Natural killer cell (primary cell): Measurements from ENCODE around the gene ODF2L. TPM values are rescaled to one million over a fixed set of nuclear protein-coding genes. Genes with fewer than 3 reads are reported as not detected.

Source experiments
- ATAC-seq, 3 donors: fragments of 150-1000 bp in 2 of 3; fragments of 200-7000 bp in 1 of 3; cut with Tn5 transposase; 1 replicate in 1 of 3; 2 replicates in 2 of 3; pipeline ENCODE4 v1.10.0; 2021; ENCODE audit warnings: mild to moderate bottlenecking in 2 of 3, moderate library complexity in 2 of 3
- DNase-seq, 2 donors: peaks; one replicate each; pipeline versions ENCODE4 v3.0.0 to v3.0.0-alpha.2; 2013 to 2021; ENCODE audit warnings: mixed read lengths in 1 of 2
- H3K27ac ChIP-seq: one replicate; pipeline ENCODE4 v1.5.1; 2013; ENCODE audit warnings: mild to moderate bottlenecking, low read length
- H3K27me3 ChIP-seq: one replicate; pipeline ENCODE4 v1.6.1; 2013; ENCODE audit warnings: low read length; ENCODE audit not compliant: control insufficient read depth, insufficient read depth
- H3K36me3 ChIP-seq: one replicate; pipeline ENCODE4 v1.6.1; 2013; ENCODE audit warnings: low read length; ENCODE audit not compliant: control insufficient read depth, insufficient read depth
- H3K4me1 ChIP-seq: one replicate; pipeline ENCODE4 v1.6.1; 2013; ENCODE audit warnings: low read length; ENCODE audit not compliant: control insufficient read depth, insufficient read depth
- H3K4me3 ChIP-seq: one replicate; pipeline ENCODE4 v1.5.1; 2013; ENCODE audit warnings: low read length
- H3K9me3 ChIP-seq: one replicate; pipeline ENCODE4 v1.6.1; 2013; ENCODE audit warnings: low read length; ENCODE audit not compliant: control insufficient read depth, insufficient read depth
- H3K27ac Mint-ChIP-seq, 2 donors: one replicate each; pipeline ENCODE4 v1.8.0; 2022; ENCODE audit warnings: mild to moderate bottlenecking in 2 of 2, mixed read lengths in 2 of 2, moderate library complexity in 1 of 2
- H3K27me3 Mint-ChIP-seq, 2 donors: one replicate each; pipeline ENCODE4 v1.8.0; 2022; ENCODE audit warnings: low read depth in 2 of 2, mixed read lengths in 2 of 2
- H3K36me3 Mint-ChIP-seq: one replicate; pipeline ENCODE4 v1.8.0; 2022; ENCODE audit warnings: mixed read lengths
- H3K4me1 Mint-ChIP-seq, 2 donors: one replicate each; pipeline ENCODE4 v1.8.0; 2022; ENCODE audit warnings: mixed read lengths in 2 of 2
- H3K4me3 Mint-ChIP-seq: one replicate; pipeline ENCODE4 v1.8.0; 2022; ENCODE audit warnings: mild to moderate bottlenecking, moderate library complexity, mixed read lengths
- H3K9me3 Mint-ChIP-seq, 2 donors: one replicate each; pipeline ENCODE4 v1.8.0; 2022; ENCODE audit warnings: mixed read lengths in 2 of 2
- CTCF ChIP-seq: fragments of 200-600 bp; IDR thresholded peaks from one replicate; pipeline ENCODE4 v1.8.0; 2022; ENCODE audit warnings: antibody characterized with exemption
- WGBS: methylation state at CpG from one replicate; pipeline ENCODE4 v1.1.7; 2013; ENCODE audit warnings: missing lambda C conversion rate; ENCODE audit not compliant: insufficient coverage; 5-methylcytosine and 5-hydroxymethylcytosine counted together
- intact Hi-C: fragments of 100-400 bp; cut with micrococcal nuclease; formaldehyde crosslinking; loops from one replicate; pipeline ENCODE4 v1.14.2; 2022
- total RNA-seq, 4 donors: library from RNA; stranded (reverse); fragments of 120-200 nt in 1 of 4; gene quantifications; one replicate each; pipeline versions ENCODE4 v1.2.3 to v1.2.4, GENCODE V29; 2013 to 2022

The ODF2L gene
- total RNA-seq, 3 donors from 2014 or later (not counting 1 experiment from before 2014, with no cell fraction given) = 79.7 to 102 (median 82.0) TPM

GRCh38 chr1:86394416-86394815 is 1.7 kb downstream of the ODF2L start:
- H3K27me3 Mint-ChIP-seq = no peaks in the 10 kb centered on the region
- no peaks in the 10 kb centered on the region for H3K36me3 Mint-ChIP-seq
- DNase-seq (no peak), ATAC-seq (no peak)
- H3K9me3 ChIP-seq = no peaks in the 10 kb centered on the region
- no peak overlapping the region for H3K4me3 ChIP-seq
- peaks cover 50 to 51% of the 10 kb centered on the region in 2 donors for H3K4me1 Mint-ChIP-seq
- H3K27ac ChIP-seq = no peak overlapping the region
- H3K4me3 Mint-ChIP-seq = peak overlapping the region; percentile 67
- H3K27me3 ChIP-seq = no peaks in the 10 kb centered on the region
- H3K9me3 Mint-ChIP-seq = no peaks in the 10 kb centered on the region
- peaks cover 15% of the 10 kb centered on the region for H3K4me1 ChIP-seq
- intact Hi-C loops = no loop called here
- no CpG with 5 or more reads among the region's 2 CpGs for WGBS
- H3K36me3 ChIP-seq = no peaks in the 10 kb centered on the region
- TF ChIP-seq CTCF = no peak
- H3K27ac Mint-ChIP-seq = peak overlapping the region; percentile 90 to 96

- no peaks in the 10 kb centered on the region for H3K36me3 Mint-ChIP-seq
- peak overlapping the region; percentile 82 for H3K27ac ChIP-seq
- no peaks in the 10 kb centered on the region for H3K27me3 ChIP-seq
- H3K4me1 ChIP-seq = no peaks in the 10 kb centered on the region
- DNase-seq = peak in 1 of 2 donors; percentile 57
- peak; percentile 64 to 80 (median 71) for ATAC-seq
- no peaks in the 10 kb centered on the region for H3K27me3 Mint-ChIP-seq
- no peaks in the 10 kb centered on the region for H3K36me3 ChIP-seq
- no peaks in the 10 kb centered on the region for H3K9me3 Mint-ChIP-seq
- no peak for TF ChIP-seq CTCF
- intact Hi-C loops = no loop called here
- H3K4me3 Mint-ChIP-seq = peak overlapping the region; percentile 73
- peaks cover 34 to 35% of the 10 kb centered on the region in 2 donors for H3K4me1 Mint-ChIP-seq
- no peaks in the 10 kb centered on the region for H3K9me3 ChIP-seq
- no peak overlapping the region for H3K4me3 ChIP-seq
- H3K27ac Mint-ChIP-seq = peak overlapping the region; percentile 85 to 89
Observed at GRCh38 chr1:86389307-86389706, 6.8 kb downstream of the ODF2L start.

- peak overlapping the region; percentile 73 for H3K4me3 Mint-ChIP-seq
- peaks cover 31 to 33% of the 10 kb centered on the region in 2 donors for H3K4me1 Mint-ChIP-seq
- H3K4me3 ChIP-seq = no peak overlapping the region
Observed at GRCh38 chr1:86388777-86389176, 7.3 kb downstream of the ODF2L start.

More at GRCh38 chr1:86388777-86389176, 7.3 kb downstream of the ODF2L start:
- Histone ChIP-seq H3K4me1 (no peaks in the 10 kb centered on the region), H3K27ac (peak overlapping the region; percentile 82), H3K9me3 (no peaks in the 10 kb centered on the region), H3K27me3 (no peaks in the 10 kb centered on the region), H3K36me3 (no peaks in the 10 kb centered on the region)
- DNase-seq = no peak
- ATAC-seq = no peak
- no peaks in the 10 kb centered on the region for H3K9me3 Mint-ChIP-seq
- intact Hi-C loops = no loop called here
- peak overlapping the region; percentile 85 to 89 for H3K27ac Mint-ChIP-seq
- no peak for TF ChIP-seq CTCF
- H3K27me3 Mint-ChIP-seq = no peaks in the 10 kb centered on the region
- no peaks in the 10 kb centered on the region for H3K36me3 Mint-ChIP-seq
